ENCODE data around the gene LASP1. TPM values are rescaled to one million over a fixed set of nuclear protein-coding genes. Genes with fewer than 3 reads are reported as not detected.

The LASP1 gene
- total and polyA plus RNA-seq, 2 of the 8 experiments (the other 6 are each of a cell fraction or from before 2014, with no cell fraction given), result 114 to 180 TPM

GRCh38 chr17:38906460-38907228 lies 36.8 kb downstream of the LASP1 start:
- Histone ChIP-seq H2AK5ac (ENCODE audit: low read depth, low read length) (no peak overlapping the region), H3K23me2 (ENCODE audit: low read depth, low read length) (no peaks in the 10 kb centered on the region), H4K91ac (replicated peaks; ENCODE audit: insufficient read length, low read length) (no peak overlapping the region), H3K9me3 (ENCODE audit: insufficient read depth in 2 of 2, low read depth in 1 of 2, low read length in 1 of 2) (no peaks in the 10 kb centered on the region), H3K79me1 (ENCODE audit: low read depth, low read length) (peaks cover 7% of the 10 kb centered on the region), H2BK12ac (ENCODE audit: low read depth, low read length) (peak overlapping the region; percentile 43; the same call in 1 of the 2 replicates), H3K9ac (replicated peaks in 1 of 4; ENCODE audit: extremely low read depth in 1 of 4, low read depth in 3 of 4, low read length in 3 of 4) (no peak overlapping the region), H4K5ac (ENCODE audit: insufficient read length, low read depth, low read length) (no peak overlapping the region), H2AFZ (ENCODE audit: low read length) (no peak overlapping the region), H3K14ac (ENCODE audit: insufficient read length) (no peak overlapping the region), H4K8ac (ENCODE audit: extremely low read depth, insufficient read depth, low read length) (0 out of 2 replicates have a peak overlapping the region, but pooled peaks have one; percentile 1), H3K79me2 (ENCODE audit: control insufficient read depth in 1 of 2, insufficient read depth in 2 of 2, low read length in 2 of 2) (peaks cover 0 to 12% of the 10 kb centered on the region in 2 experiments; a peak in 2 of 4 replicates), H2BK15ac (ENCODE audit: low read length) (no peak overlapping the region), H3K18ac (ENCODE audit: extremely low read depth, low read length) (no peak overlapping the region; the same call in 1 of the 2 replicates), H2BK20ac (ENCODE audit: low read length) (no peak overlapping the region), H4K20me1 (replicated peaks in 1 of 2; ENCODE audit: control insufficient read depth in 1 of 2, insufficient read depth in 2 of 2, low read length in 2 of 2) (peaks cover 5 to 15% of the 10 kb centered on the region in 2 experiments), H3K27ac (ENCODE audit: low read depth, low read length) (no peak overlapping the region), H2BK5ac (ENCODE audit: low read depth, low read length) (peak overlapping the region; percentile 82), H3K23ac (ENCODE audit: insufficient read length) (no peak overlapping the region), H3K56ac (replicated peaks; ENCODE audit: insufficient read length, low read depth, low read length) (no peak overlapping the region), H3K4ac (replicated peaks; ENCODE audit: insufficient read length, low read depth, low read length) (no peak overlapping the region), H2BK120ac (replicated peaks; ENCODE audit: low read depth, low read length) (no peak overlapping the region), H3K27me3 (replicated peaks in 1 of 4; ENCODE audit: control insufficient read depth in 3 of 4, extremely low read depth in 1 of 4, insufficient read depth in 3 of 4, low read length in 3 of 4) (no peaks in the 10 kb centered on the region), H3K36me3 (ENCODE audit: control insufficient read depth in 2 of 4, insufficient read depth in 4 of 4, low read length in 3 of 4) (peaks cover 0 to 12% (median 4%) of the 10 kb centered on the region in 4 experiments; a peak in 4 of 8 replicates), H3K4me2 (ENCODE audit: insufficient read depth in 1 of 2, low read depth in 2 of 2, low read length in 2 of 2) (no peak overlapping the region), H3K4me1 (replicated peaks in 1 of 4; ENCODE audit: control insufficient read depth in 3 of 4, insufficient read depth in 4 of 4, low read length in 3 of 4) (peaks cover 0 to 11% (median 5%) of the 10 kb centered on the region in 4 experiments; a peak in 4 of 7 replicates), H3K4me3 (ENCODE audit: extremely low read depth in 1 of 4, insufficient read depth in 2 of 4, low read depth in 3 of 4, low read length in 4 of 4) (no peak overlapping the region)
- 0 out of 4 replicates have a peak, but pooled peaks of 1 of the 2 experiments have one; percentile 4 for TF ChIP-seq RAD21 (IDR thresholded peaks at IDR 0.05 in 1 of 2, conservative IDR thresholded peaks at IDR 0.05 in 1 of 2; ENCODE audit: low read depth in 2 of 2, low read length in 2 of 2)
- TF ChIP-seq NANOG (IDR thresholded peaks at IDR 0.05; ENCODE audit: insufficient read depth, low read depth, low read length, poor library complexity, severe bottlenecking), result no peak
- TF ChIP-seq MAX (IDR thresholded peaks at IDR 0.05), result no peak
- 84% methylated on average over 7 of the region's 7 CpGs; no CpG with 5 or more reads in 1 of the 2 experiments for WGBS, 2 experiments (ENCODE audit: extremely low coverage in 1 of 2, insufficient coverage in 1 of 2, insufficient read length in 1 of 2, insufficient replicate concordance in 2 of 2, low coverage in 1 of 2, low lambda C conversion rate in 2 of 2, missing lambda C conversion rate in 1 of 2)
- POLR2A ChIA-PET (ENCODE audit: partially characterized antibody), result interaction anchor here (0.9 to 6.1 kb wide), 8 partner anchors 10 to 156 kb away, joined by 3 to 50 read pairs (median 8); partner anchors contain the start of genes LASP1, LASP1NB and RPL23
- FAIRE-seq, result no peak
- no peak for DNase-seq (ENCODE audit: low read depth in 1 of 2, low spot score in 2 of 2)
- CTCF ChIA-PET (ENCODE audit: partially characterized antibody), result interaction anchor here (0.6 to 5.3 kb wide), 13 partner anchors 9 to 172 kb away, joined by 3 to 36 read pairs (median 5); partner anchors contain the start of gene LASP1NB

Data from H1 (cell line).